Mesenchymal stem cell (in vitro differentiated cells and primary cell): ENCODE measurements around the gene ITGA5.

Experiments used
- DNase-seq: peaks from one replicate; pipeline ENCODE4 v3.0.0-alpha.2; 2013
- H2AFZ ChIP-seq: one replicate; pipeline ENCODE4 v1.6.1; 2013; ENCODE audit warnings: low read depth, mild to moderate bottlenecking, control low read depth, inconsistent platforms, low read length, moderate library complexity
- H2AK5ac ChIP-seq: 2 replicates; pipeline ENCODE4 v1.6.1; 2013; ENCODE audit warnings: low read length, moderate library complexity, mild to moderate bottlenecking, inconsistent platforms; ENCODE audit not compliant: severe bottlenecking
- H2BK120ac ChIP-seq: one replicate; pipeline ENCODE4 v1.6.1; 2013; ENCODE audit warnings: low read depth, mild to moderate bottlenecking, inconsistent platforms, low read length, moderate library complexity
- H2BK12ac ChIP-seq, 2 experiments: one replicate each; pipeline ENCODE4 v1.6.1; 2013; ENCODE audit warnings: inconsistent platforms in 2 of 2, low read length in 2 of 2, mild to moderate bottlenecking in 2 of 2, moderate library complexity in 2 of 2, control low read depth in 1 of 2
- H2BK15ac ChIP-seq: one replicate; pipeline ENCODE4 v1.6.1; 2013; ENCODE audit warnings: mild to moderate bottlenecking, low read depth, inconsistent platforms; ENCODE audit not compliant: poor library complexity, severe bottlenecking
- H2BK5ac ChIP-seq: 2 replicates; pipeline ENCODE4 v1.6.1; 2013; ENCODE audit warnings: low read depth, mild to moderate bottlenecking, low read length, control low read depth, inconsistent platforms; ENCODE audit not compliant: poor library complexity, severe bottlenecking
- H3K14ac ChIP-seq, 2 experiments: one replicate each; pipeline ENCODE4 v1.6.1; 2013; ENCODE audit warnings: inconsistent platforms in 2 of 2, low read length in 2 of 2, control low read depth in 1 of 2, mild to moderate bottlenecking in 1 of 2, moderate library complexity in 1 of 2
- H3K18ac ChIP-seq, 2 experiments: one replicate each; pipeline ENCODE4 v1.6.1; 2013; ENCODE audit warnings: inconsistent platforms in 2 of 2, low read length in 2 of 2, control low read depth in 1 of 2, low read depth in 1 of 2, mild to moderate bottlenecking in 1 of 2
- H3K23ac ChIP-seq, 2 experiments: one replicate each; pipeline ENCODE4 v1.6.1; 2013; ENCODE audit warnings: inconsistent platforms in 2 of 2, low read length in 2 of 2, mild to moderate bottlenecking in 2 of 2, moderate library complexity in 2 of 2, control low read depth in 1 of 2
- H3K27ac ChIP-seq: 2 replicates; pipeline ENCODE4 v1.5.1; 2013; ENCODE audit warnings: mild to moderate bottlenecking, moderate library complexity, low read length, control low read depth, inconsistent platforms; ENCODE audit not compliant: poor library complexity, severe bottlenecking
- H3K27me3 ChIP-seq, 2 experiments: 2 replicates each; pipeline versions ENCODE4 v1.6.1 to v1.7.0; 2013; ENCODE audit warnings: low read length in 2 of 2, mild to moderate bottlenecking in 2 of 2, moderate library complexity in 2 of 2, control low read depth in 1 of 2, inconsistent platforms in 1 of 2; ENCODE audit not compliant: control insufficient read depth in 1 of 2, insufficient read depth in 1 of 2
- H3K36me3 ChIP-seq, 2 experiments: 2 replicates each; pipeline versions ENCODE4 v1.6.1 to v1.7.0; 2013; ENCODE audit warnings: low read length in 2 of 2, control low read depth in 1 of 2, inconsistent platforms in 1 of 2, low read depth in 1 of 2, mild to moderate bottlenecking in 1 of 2; ENCODE audit not compliant: insufficient read depth in 2 of 2, control insufficient read depth in 1 of 2
- H3K4ac ChIP-seq, 2 experiments: one replicate each; pipeline ENCODE4 v1.6.1; 2013; ENCODE audit warnings: inconsistent platforms in 2 of 2, low read length in 2 of 2, mild to moderate bottlenecking in 2 of 2, moderate library complexity in 2 of 2, control low read depth in 1 of 2, low read depth in 1 of 2
- H3K4me1 ChIP-seq: 2 replicates; pipeline ENCODE4 v1.6.1; 2013; ENCODE audit warnings: low read depth, low read length, control low read depth; ENCODE audit not compliant: control insufficient read depth, insufficient read depth
- H3K4me2 ChIP-seq: 2 replicates; pipeline ENCODE4 v1.6.1; 2013; ENCODE audit warnings: low read length, mild to moderate bottlenecking, inconsistent platforms; ENCODE audit not compliant: poor library complexity, severe bottlenecking
- H3K4me3 ChIP-seq, 2 experiments: 2 replicates each; pipeline versions ENCODE4 v1.5.1 to v1.7.0; 2013; ENCODE audit warnings: low read length in 2 of 2, mild to moderate bottlenecking in 2 of 2, control low read depth in 1 of 2, low read depth in 1 of 2; ENCODE audit not compliant: insufficient read depth in 1 of 2
- H3K79me1 ChIP-seq: replicated peaks from 2 replicates; pipeline ENCODE4 v1.6.1; 2013; ENCODE audit warnings: mild to moderate bottlenecking, control low read depth, low read length, inconsistent platforms; ENCODE audit not compliant: poor library complexity, severe bottlenecking
- H3K9ac ChIP-seq: 2 replicates; pipeline ENCODE4 v1.7.0; 2013; ENCODE audit warnings: mild to moderate bottlenecking, low read length, moderate library complexity
- H3K9me3 ChIP-seq: 2 replicates; pipeline ENCODE4 v1.7.0; 2013; ENCODE audit warnings: mild to moderate bottlenecking, low read length; ENCODE audit not compliant: control insufficient read depth
- H4K8ac ChIP-seq: one replicate; pipeline ENCODE4 v1.6.1; 2013; ENCODE audit warnings: inconsistent platforms, mild to moderate bottlenecking, low read length, moderate library complexity
- H4K91ac ChIP-seq: one replicate; pipeline ENCODE4 v1.6.1; 2013; ENCODE audit warnings: mild to moderate bottlenecking, low read length, inconsistent platforms
- WGBS: methylation state at CpG from one replicate; pipeline ENCODE4 v1.1.7; 2013; ENCODE audit warnings: mixed read lengths; 5-methylcytosine and 5-hydroxymethylcytosine counted together

ITGA5 gene

DNA sequence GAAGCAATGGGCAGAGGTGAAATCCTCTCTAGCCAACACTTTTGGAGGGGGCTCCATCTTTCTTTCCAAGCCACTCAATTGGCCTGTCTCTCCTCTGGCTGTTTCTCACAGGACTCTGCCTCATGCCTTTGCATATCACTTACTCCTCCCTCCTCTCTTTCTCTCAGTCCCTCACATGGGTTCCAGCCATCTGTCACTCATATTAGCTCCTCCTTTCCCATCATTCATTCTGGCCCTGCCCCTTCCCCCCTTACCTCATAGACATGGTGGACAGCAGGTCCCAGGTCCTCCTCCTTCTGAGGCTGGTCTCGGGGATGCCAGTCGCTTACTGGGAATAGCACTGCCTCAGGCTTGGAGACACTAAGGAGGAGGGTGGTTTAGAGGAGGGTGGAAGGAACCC is 17.9 kb downstream of the ITGA5 start:
- no peak overlapping the region for H3K27ac ChIP-seq
- H3K36me3 ChIP-seq = peaks cover 82 to 100% of the 10 kb centered on the region in 2 experiments
- no peak overlapping the region for H2AK5ac ChIP-seq
- 100% methylated on average over 2 of the region's 2 CpGs for WGBS
- no peak overlapping the region for H3K4ac ChIP-seq
- H2BK120ac ChIP-seq = no peak overlapping the region
- no peak overlapping the region for H3K18ac ChIP-seq
- no peak for DNase-seq
- H3K23ac ChIP-seq = no peak overlapping the region
- no peak overlapping the region for H2AFZ ChIP-seq
- no peak overlapping the region for H3K9ac ChIP-seq
- no peak overlapping the region for H4K91ac ChIP-seq
- H2BK5ac ChIP-seq = no peak overlapping the region
- H3K9me3 ChIP-seq = no peaks in the 10 kb centered on the region
- H2BK12ac ChIP-seq = no peak overlapping the region
- no peak overlapping the region for H3K14ac ChIP-seq
- H3K27me3 ChIP-seq = no peaks in the 10 kb centered on the region
- peaks cover 21% of the 10 kb centered on the region for H3K79me1 ChIP-seq
- no peak overlapping the region for H4K8ac ChIP-seq
- H2BK15ac ChIP-seq = no peak overlapping the region
- no peak overlapping the region for H3K4me2 ChIP-seq
- H3K4me1 ChIP-seq = no peaks in the 10 kb centered on the region
- no peak overlapping the region for H3K4me3 ChIP-seq

DNA sequence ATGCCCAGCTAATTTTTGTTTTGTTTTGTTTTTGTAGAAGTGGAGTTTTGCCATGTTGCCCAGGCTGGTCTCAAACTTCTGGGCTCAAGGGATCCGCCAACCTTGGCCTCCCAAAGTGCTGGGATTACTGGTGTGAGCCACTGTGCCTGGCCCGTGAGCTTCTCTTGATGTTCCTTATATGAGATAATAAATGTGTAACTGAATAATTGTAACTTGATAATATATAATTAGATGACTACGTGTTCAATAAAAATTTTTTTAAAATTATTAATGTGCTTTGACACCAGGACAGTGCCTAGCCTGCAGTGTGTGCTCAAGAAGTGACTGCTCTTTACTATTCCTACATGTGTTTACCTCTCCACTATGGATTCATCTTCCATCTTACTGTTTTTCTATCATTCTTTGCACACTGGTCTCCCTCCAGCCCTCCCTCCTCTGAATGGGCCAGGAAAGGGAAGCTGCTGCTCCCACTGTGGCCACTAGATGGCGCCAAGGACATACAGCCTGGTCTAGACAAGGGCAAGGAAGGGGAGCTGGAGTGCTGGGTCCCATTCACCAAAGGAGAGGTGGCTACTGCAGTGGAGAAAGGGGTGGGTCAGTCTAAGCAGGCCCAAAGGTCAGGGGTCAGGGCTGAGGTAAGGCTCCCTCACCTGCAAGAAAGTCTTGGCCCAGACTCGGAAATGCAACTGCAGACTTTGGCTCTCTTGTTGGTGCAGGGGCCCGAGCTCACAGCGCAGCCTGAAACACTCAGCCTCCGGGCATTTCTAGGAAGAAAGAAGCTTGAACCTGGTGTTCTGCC is 19.9 kb downstream of the ITGA5 start:
- Histone ChIP-seq H3K9ac (no peak overlapping the region), H2BK12ac (no peak overlapping the region), H3K9me3 (no peaks in the 10 kb centered on the region), H3K4me2 (no peak overlapping the region), H2AFZ (no peak overlapping the region), H3K27ac (no peak overlapping the region), H2BK120ac (no peak overlapping the region), H4K8ac (no peak overlapping the region), H3K4me3 (no peak overlapping the region), H2BK15ac (no peak overlapping the region), H2BK5ac (no peak overlapping the region), H4K91ac (no peak overlapping the region), H3K4ac (no peak overlapping the region), H3K4me1 (no peaks in the 10 kb centered on the region), H3K27me3 (no peaks in the 10 kb centered on the region), H2AK5ac (no peak overlapping the region), H3K23ac (no peak overlapping the region), H3K18ac (no peak overlapping the region), H3K14ac (no peak overlapping the region), H3K36me3 (peaks cover 80 to 100% of the 10 kb centered on the region in 2 experiments), H3K79me1 (peaks cover 12% of the 10 kb centered on the region)
- 76% methylated on average over 6 of the region's 8 CpGs for WGBS
- peak; percentile 87 for DNase-seq

DNA sequence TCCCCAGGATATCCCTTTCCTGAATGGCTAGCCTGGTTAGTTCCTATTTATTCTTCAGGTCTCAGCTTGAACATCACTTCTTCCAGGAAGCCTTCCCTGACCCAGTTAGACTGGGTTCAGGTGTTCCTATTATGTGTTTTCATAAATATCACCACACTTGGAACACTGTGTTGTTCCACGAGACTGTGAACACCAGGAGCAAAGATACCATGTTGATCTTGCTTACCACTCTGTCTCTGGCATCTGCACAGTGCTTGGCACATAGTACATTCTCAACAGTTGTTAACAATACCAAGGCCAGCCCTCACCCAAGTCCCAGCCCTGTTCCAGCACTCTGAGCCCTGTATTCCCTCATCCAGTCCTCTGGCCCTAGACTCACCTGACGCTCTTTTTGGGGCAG is 20.8 kb downstream of the ITGA5 start:
- no peak for DNase-seq
- no peak overlapping the region for H2AFZ ChIP-seq
- no peak overlapping the region for H2BK120ac ChIP-seq
- no peaks in the 10 kb centered on the region for H3K9me3 ChIP-seq
- no peak overlapping the region for H3K4ac ChIP-seq
- no peak overlapping the region for H2BK15ac ChIP-seq
- H3K4me1 ChIP-seq = no peaks in the 10 kb centered on the region
- 93% methylated on average over 2 of the region's 2 CpGs for WGBS
- H3K79me1 ChIP-seq = peaks cover 7% of the 10 kb centered on the region
- H3K27me3 ChIP-seq = no peaks in the 10 kb centered on the region
- H3K36me3 ChIP-seq = peaks cover 70 to 100% of the 10 kb centered on the region in 2 experiments
- H3K27ac ChIP-seq = no peak overlapping the region
- no peak overlapping the region for H3K4me3 ChIP-seq
- H3K18ac ChIP-seq = no peak overlapping the region
- H2BK12ac ChIP-seq = no peak overlapping the region
- no peak overlapping the region for H4K8ac ChIP-seq
- H3K23ac ChIP-seq = no peak overlapping the region
- no peak overlapping the region for H3K9ac ChIP-seq
- no peak overlapping the region for H4K91ac ChIP-seq
- H2BK5ac ChIP-seq = no peak overlapping the region
- H3K4me2 ChIP-seq = no peak overlapping the region
- no peak overlapping the region for H3K14ac ChIP-seq
- H2AK5ac ChIP-seq = no peak overlapping the region

DNA sequence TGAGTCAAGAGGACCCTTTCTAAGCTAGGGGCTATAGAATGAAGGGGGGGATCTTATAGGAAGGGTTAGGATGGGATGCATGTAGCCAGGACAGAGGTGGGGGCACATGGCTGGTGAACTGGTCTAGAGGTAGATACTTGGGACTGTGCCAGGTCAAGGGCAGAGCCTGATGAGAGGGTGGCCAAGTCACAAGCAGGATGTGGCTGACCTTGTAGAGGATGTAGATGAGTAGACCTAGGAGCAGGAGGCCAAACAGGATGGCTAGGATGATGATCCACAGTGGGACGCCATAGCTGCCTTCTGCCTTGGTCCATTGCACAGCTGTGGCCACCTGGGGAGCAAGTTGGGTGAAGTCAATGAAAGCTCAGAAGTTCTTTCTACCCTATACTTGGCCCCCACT is 21.9 kb downstream of the ITGA5 start:
- Histone ChIP-seq H2BK15ac (no peak overlapping the region), H3K14ac (no peak overlapping the region), H4K8ac (no peak overlapping the region), H3K4me3 (no peak overlapping the region), H3K36me3 (peaks cover 61 to 99% of the 10 kb centered on the region in 2 experiments), H3K79me1 (peaks cover 5% of the 10 kb centered on the region), H3K9me3 (no peaks in the 10 kb centered on the region), H3K23ac (no peak overlapping the region), H3K27me3 (no peaks in the 10 kb centered on the region), H4K91ac (no peak overlapping the region), H3K4me2 (no peak overlapping the region), H2AK5ac (no peak overlapping the region), H2BK5ac (no peak overlapping the region), H2AFZ (no peak overlapping the region), H2BK120ac (no peak overlapping the region), H3K18ac (no peak overlapping the region), H3K9ac (no peak overlapping the region), H3K27ac (no peak overlapping the region), H3K4me1 (no peaks in the 10 kb centered on the region), H3K4ac (no peak overlapping the region), H2BK12ac (no peak overlapping the region)
- no peak for DNase-seq
- 92% methylated on average over 1 of the region's 1 CpG for WGBS
